Epidermal melanocyte (primary cell): ENCODE data around the gene CTNNA2.
"Not testable (repeated sequence)": the region's sequence is repeated elsewhere in the genome, so short reads cannot be mapped to it uniquely, and the experiment has no call there.

Source experiments
- DNase-seq: peaks from one replicate; pipeline ENCODE4 v3.0.0; 2011; ENCODE audit warnings: low spot score; ENCODE audit not compliant: insufficient read length

Gene CTNNA2

GRCh38 chr2:80132281-80132680 lies 619.4 kb downstream of the CTNNA2 start:
- DNase-seq: no peak

DNA sequence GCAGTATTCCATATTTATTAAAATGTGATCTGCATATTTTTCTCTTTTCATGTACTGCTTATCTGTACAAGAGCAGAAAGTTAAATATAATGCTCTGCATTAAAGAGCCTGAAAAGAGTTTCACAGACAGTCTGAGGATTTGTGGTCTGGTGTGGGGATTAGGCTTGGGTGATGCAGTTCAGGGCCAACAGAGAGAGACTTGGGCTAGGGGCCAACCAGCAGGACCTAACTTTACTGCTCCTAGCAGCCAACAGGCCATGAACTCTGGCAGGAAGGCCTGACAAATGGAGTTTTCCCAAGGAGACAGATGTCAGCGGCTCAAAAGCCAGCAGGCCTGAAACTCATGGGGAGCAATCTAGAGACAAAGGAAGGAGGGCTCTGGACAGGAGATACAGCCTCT lies 622.1 kb downstream of the CTNNA2 start:
- DNase-seq: no peak

GRCh38 chr2:80136338-80136737 lies 623.5 kb downstream of the CTNNA2 start:
- no peak for DNase-seq

- DNase-seq: no peak
Measured at GRCh38 chr2:80139001-80139400, 626.1 kb downstream of the CTNNA2 start.

- DNase-seq: no peak
Measured at GRCh38 chr2:80141007-80141726, 628.3 kb downstream of the CTNNA2 start.

DNA sequence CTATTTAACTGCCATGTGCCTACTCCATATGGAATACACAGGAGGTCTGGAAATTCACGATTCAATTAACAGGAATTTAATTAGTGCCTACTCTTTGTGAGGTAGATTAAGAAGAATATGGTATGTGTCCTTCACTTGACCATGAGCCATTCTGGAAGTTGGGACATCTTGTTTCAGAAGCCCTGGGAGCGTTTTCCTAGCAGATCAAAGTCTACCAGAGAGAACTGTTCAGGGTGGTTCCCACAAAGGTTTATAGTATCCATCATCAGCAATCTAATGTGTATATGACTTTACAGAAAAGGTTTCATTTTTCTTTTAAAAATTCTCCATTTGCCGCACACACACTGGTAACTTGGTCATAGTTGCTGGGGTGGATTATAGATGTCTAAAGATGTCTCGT lies 632.6 kb downstream of the CTNNA2 start:
- no peak for DNase-seq

DNA sequence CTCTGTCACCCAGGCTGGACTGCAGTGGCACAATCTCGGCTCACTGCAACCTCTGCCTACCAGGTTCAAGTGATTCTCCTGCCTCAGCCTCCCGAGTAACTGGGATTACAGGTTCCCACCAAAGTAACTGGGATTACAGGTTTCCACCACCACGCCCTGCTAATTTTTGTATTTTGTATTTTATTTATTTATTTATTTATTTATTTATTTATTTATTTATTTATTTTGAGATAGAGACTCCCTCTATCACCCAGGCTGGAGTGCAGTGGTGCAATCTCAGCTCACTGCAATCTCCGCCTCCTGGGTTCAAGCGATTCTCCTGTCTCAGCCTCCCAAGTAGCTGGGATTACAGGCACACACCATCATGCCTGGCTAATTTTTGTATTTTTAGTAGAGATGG lies 633.9 kb downstream of the CTNNA2 start:
- DNase-seq: not testable (repeated sequence)

- no peak for DNase-seq
Measured at GRCh38 chr2:80147690-80148089, 634.8 kb downstream of the CTNNA2 start.

- DNase-seq: no peak
Measured at GRCh38 chr2:80148906-80149305, 636.1 kb downstream of the CTNNA2 start.

GRCh38 chr2:80149991-80150390 lies 637.1 kb downstream of the CTNNA2 start:
- DNase-seq: no peak

GRCh38 chr2:80151248-80151647 lies 638.4 kb downstream of the CTNNA2 start:
- no peak for DNase-seq

DNA sequence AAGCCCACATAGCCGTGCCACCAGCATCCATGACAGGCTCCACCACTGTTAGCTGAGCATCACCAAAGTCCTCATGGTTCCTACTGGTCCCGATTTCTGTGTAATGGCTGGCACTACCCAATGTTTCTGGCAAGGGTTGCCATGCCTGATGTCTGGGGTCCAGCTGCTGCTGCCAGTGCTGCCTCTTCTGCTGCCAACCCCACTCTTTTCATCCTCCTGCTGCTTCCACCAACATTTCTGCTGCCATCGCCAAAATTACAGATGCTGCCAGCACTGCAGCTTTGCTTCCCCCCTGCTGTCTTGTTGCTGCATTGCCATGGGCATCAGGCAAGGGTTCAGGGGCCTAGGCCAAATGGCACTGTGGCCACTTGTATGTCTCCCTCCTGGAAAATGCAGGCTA lies 638.8 kb downstream of the CTNNA2 start:
- DNase-seq: no peak

GRCh38 chr2:80153151-80153550 lies 640.3 kb downstream of the CTNNA2 start:
- DNase-seq: no peak

GRCh38 chr2:80153768-80154167 lies 640.9 kb downstream of the CTNNA2 start:
- no peak for DNase-seq

DNA sequence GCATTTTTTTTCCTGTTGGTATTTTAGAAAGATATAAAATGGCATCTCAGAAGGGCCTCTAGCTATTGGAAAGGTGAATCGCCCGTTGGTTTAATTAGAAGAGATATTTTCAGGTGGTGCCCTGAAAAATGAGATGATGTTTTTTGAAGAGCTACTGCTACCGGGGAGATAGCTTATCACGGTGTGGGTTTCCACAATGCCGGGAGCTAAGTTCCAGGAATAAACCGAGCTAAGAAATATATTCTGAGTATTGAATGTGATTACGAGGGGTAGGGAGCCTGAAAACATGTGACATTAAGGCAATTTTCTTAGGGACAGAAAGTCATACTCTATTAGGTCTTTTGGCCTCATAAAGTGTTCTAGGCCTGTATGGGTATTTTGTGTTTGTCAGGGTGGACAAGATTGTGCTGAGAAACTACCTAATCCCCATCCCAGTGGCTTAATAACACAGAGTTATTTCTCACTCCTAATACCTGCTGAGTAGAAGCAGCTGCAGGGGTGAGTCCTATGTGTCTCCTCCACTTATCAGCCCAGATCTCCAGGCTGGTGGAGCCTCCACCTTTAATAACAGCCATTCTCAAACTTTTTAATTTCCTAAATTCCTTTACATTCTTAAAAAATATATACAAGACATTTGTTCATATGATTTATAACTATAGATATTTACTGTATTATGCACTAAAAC lies 641.5 kb downstream of the CTNNA2 start:
- DNase-seq: no peak

GRCh38 chr2:80164375-80164774 lies 651.5 kb downstream of the CTNNA2 start:
- no peak for DNase-seq

- DNase-seq: no peak
Measured at GRCh38 chr2:80166483-80167171, 653.8 kb downstream of the CTNNA2 start.

DNA sequence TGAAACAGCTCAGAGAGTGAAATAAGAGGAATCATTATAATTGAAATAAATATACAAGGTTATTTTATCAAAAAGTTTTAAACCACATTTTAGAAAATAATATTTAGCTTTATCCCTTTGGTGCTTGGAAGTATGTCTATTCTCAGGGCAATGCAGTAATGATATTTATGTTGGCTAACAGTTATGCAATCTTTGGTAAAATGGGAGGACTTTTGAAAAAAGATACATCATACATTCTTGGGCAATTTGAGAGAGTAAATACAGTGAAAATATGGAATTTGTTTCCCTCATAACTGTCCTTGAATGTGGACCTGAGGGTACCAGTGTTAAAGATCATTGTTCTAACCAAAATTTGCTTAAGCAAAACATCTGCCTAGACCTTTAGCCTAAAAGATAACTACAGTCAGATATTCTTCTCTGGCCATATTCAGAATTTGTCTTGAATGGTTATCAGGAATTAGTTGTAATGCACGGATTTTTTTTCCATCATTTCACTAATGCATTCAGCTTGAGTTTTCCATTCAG lies 654.5 kb downstream of the CTNNA2 start:
- no peak for DNase-seq

DNA sequence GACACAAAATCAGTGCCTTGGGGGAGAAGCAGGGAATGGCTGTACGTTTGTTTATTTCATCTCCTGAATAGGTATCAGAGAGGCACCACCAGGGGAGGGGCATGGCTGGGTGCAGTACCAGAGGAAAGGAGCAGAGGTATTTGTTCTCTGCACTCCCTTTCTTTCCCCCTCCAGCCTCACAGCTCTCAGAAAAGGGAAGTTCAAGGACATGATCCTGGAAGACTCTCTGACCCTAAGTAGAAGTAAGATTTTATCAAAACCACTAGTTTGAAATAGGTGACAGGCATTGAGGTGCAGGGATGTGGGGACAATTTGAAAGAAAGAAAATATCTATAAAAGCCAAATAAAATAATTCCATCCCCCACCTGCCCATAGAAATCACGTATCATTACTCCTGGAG lies 655.2 kb downstream of the CTNNA2 start:
- no peak for DNase-seq

GRCh38 chr2:80168801-80169200 lies 656.0 kb downstream of the CTNNA2 start:
- no peak for DNase-seq

DNA sequence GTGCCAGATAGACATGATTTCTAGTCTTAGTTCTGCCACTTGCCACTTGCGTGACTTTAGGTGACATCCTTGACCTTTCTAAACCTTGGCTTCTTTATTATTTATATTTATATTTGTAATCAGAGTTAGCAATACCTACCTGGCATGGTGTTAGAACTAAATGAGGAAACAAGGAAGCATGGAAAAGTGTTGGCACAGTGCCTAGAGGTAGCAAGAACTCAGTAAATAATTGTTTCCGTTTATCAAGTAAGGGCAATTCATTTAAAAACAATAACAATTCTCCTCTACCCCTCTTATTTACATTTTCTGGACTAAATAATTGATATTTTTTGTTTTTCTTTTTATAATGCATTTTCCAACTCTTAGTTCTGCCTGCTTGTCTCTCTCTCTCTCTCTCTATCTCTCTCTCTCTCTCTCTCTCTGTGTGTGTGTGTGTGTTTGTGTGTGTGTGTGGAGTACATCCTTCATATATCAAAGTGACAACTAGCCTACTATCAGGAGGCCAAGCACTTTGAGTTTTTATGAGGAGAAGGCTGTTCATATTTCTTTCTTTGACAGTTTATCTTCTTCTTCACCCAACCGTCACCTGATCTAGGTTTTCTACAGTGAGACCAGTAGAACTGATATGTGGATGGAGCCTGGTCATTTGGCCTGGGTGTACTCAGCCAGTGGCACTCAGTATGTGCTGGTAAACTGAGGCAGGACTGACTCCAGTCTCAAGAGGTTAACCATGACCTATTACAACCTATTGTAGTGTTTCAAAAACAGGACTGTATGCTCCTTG lies 657.2 kb downstream of the CTNNA2 start:
- no peak for DNase-seq

DNA sequence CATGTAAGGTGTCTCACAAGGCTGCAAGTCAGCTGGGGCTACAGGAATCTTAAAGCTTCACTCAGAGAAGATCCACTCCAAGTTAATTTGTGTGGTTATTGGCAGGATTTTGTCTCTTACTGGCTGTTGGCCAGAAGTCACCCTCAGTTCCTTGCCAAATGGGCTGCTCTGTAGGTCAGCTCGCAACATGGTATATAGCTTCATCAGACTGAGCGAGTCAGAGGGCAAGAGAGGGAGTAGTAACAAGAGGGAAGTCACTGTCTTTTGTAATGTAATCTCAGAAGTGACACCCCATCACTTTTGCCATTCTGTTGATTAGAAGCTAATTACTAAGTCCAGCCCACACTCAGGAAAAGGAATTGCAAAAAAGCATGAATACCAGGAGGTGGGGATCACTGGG lies 672.2 kb downstream of the CTNNA2 start:
- no peak for DNase-seq
